DOHH2 (cell line): ENCODE results near the gene FBXL20.

ENCODE experiments used
- H3F3A ChIP-seq: fragments of 200-600 bp; sonication (generic), shearing (Covaris generic); 2 replicates; pipeline ENCODE4 v1.6.0; 2016; ENCODE audit warnings: antibody characterized with exemption, mild to moderate bottlenecking; ENCODE audit not compliant: control insufficient read depth, insufficient read depth
- H3K27ac ChIP-seq: fragments of 200-600 bp; sonication (generic); 2 replicates; pipeline ENCODE4 v1.5.1; 2014; ENCODE audit warnings: low read depth, mild to moderate bottlenecking, low read length, moderate library complexity
- H3K27me3 ChIP-seq: fragments of 200-600 bp; sonication (generic); 2 replicates; pipeline ENCODE4 v1.6.1; 2014; ENCODE audit warnings: mild to moderate bottlenecking, low read length, mixed read lengths; ENCODE audit not compliant: control insufficient read depth
- H3K36me3 ChIP-seq: fragments of 200-600 bp; sonication (generic); 2 replicates; pipeline ENCODE4 v1.6.1; 2014; ENCODE audit warnings: mild to moderate bottlenecking, low read length, moderate library complexity, mixed read lengths; ENCODE audit not compliant: control insufficient read depth
- H3K4me1 ChIP-seq: fragments of 200-600 bp; sonication (generic); 2 replicates; pipeline ENCODE4 v1.6.1; 2014; ENCODE audit warnings: mild to moderate bottlenecking, low read length, mixed read lengths; ENCODE audit not compliant: control insufficient read depth
- H3K4me2 ChIP-seq: fragments of 200-600 bp; sonication (generic); 2 replicates; pipeline ENCODE4 v1.6.0; 2014; ENCODE audit warnings: mild to moderate bottlenecking, low read length, moderate library complexity
- H3K4me3 ChIP-seq: fragments of 200-600 bp; sonication (generic); 2 replicates; pipeline ENCODE4 v1.5.1; 2014; ENCODE audit warnings: mild to moderate bottlenecking, low read length, mixed read lengths
- H3K79me2 ChIP-seq: fragments of 200-600 bp; sonication (generic); 2 replicates; pipeline ENCODE4 v1.6.1; 2014; ENCODE audit warnings: mild to moderate bottlenecking, low read length, mixed read lengths; ENCODE audit not compliant: control insufficient read depth
- H3K9me2 ChIP-seq: fragments of 200-600 bp; sonication (generic); replicated peaks from 2 replicates; pipeline ENCODE4 v1.6.1; 2014; ENCODE audit warnings: mild to moderate bottlenecking, low read length, mixed read lengths; ENCODE audit not compliant: control insufficient read depth
- H3K9me3 ChIP-seq: fragments of 200-600 bp; sonication (generic); 2 replicates; pipeline ENCODE4 v1.6.1; 2014; ENCODE audit warnings: antibody characterized with exemption, low read length, mixed read lengths; ENCODE audit not compliant: control insufficient read depth, insufficient read depth
- H4K20me1 ChIP-seq: fragments of 200-600 bp; sonication (generic); 2 replicates; pipeline ENCODE4 v1.6.0; 2014; ENCODE audit warnings: low read depth, mild to moderate bottlenecking, antibody characterized with exemption, low read length, moderate library complexity; ENCODE audit not compliant: control insufficient read depth, insufficient read depth
- CTCF ChIP-seq: fragments of 200-600 bp; sonication (generic); IDR thresholded peaks from one replicate; pipeline ENCODE4 v1.5.1; 2014; ENCODE audit warnings: antibody characterized with exemption, mild to moderate bottlenecking, low read depth, low read length; ENCODE audit not compliant: poor library complexity, severe bottlenecking
- EZH2phosphoT487 ChIP-seq: fragments of 200-600 bp; sonication (generic); IDR thresholded peaks from 2 replicates; pipeline ENCODE4 v1.6.1; 2017; ENCODE audit warnings: borderline replicate concordance, mild to moderate bottlenecking, antibody characterized with exemption, low read length, moderate library complexity, mixed read lengths

FBXL20 gene

GRCh38 chr17:39325528-39326240 is 75.7 kb downstream of the FBXL20 start:
- no peaks in the 10 kb centered on the region for H3F3A ChIP-seq
- H3K79me2 ChIP-seq: no peaks in the 10 kb centered on the region
- no peaks in the 10 kb centered on the region for H4K20me1 ChIP-seq
- H3K9me3 ChIP-seq: no peaks in the 10 kb centered on the region
- H3K27me3 ChIP-seq: no peaks in the 10 kb centered on the region
- no peak overlapping the region for H3K4me3 ChIP-seq
- no peak for TF ChIP-seq CTCF
- no peak for TF ChIP-seq EZH2phosphoT487
- H3K9me2 ChIP-seq: no peaks in the 10 kb centered on the region
- no peak overlapping the region for H3K4me2 ChIP-seq
- H3K27ac ChIP-seq: no peak overlapping the region
- H3K36me3 ChIP-seq: no peaks in the 10 kb centered on the region
- peaks cover 9% of the 10 kb centered on the region for H3K4me1 ChIP-seq

GRCh38 chr17:39318636-39319035 is 82.8 kb downstream of the FBXL20 start:
- Histone ChIP-seq H3K27me3 (no peaks in the 10 kb centered on the region), H3K27ac (no peak overlapping the region), H3K4me1 (peaks cover 5% of the 10 kb centered on the region; the same call in 1 of the 2 replicates), H3F3A (no peaks in the 10 kb centered on the region), H3K9me3 (no peaks in the 10 kb centered on the region), H3K9me2 (no peaks in the 10 kb centered on the region), H3K4me3 (no peak overlapping the region), H3K4me2 (no peak overlapping the region), H3K36me3 (no peaks in the 10 kb centered on the region), H4K20me1 (no peaks in the 10 kb centered on the region), H3K79me2 (no peaks in the 10 kb centered on the region)
- TF ChIP-seq EZH2phosphoT487 (no peak), CTCF (no peak)

- Histone ChIP-seq H3K4me3 (peak overlapping the region; percentile 34), H3K9me2 (no peaks in the 10 kb centered on the region), H3F3A (no peaks in the 10 kb centered on the region; the same call in 1 of the 2 replicates), H3K27ac (no peak overlapping the region; the same call in 1 of the 2 replicates), H3K4me2 (peak overlapping the region; percentile 52), H3K36me3 (no peaks in the 10 kb centered on the region), H3K79me2 (no peaks in the 10 kb centered on the region), H3K9me3 (no peaks in the 10 kb centered on the region), H4K20me1 (no peaks in the 10 kb centered on the region), H3K4me1 (peaks cover 19% of the 10 kb centered on the region), H3K27me3 (no peaks in the 10 kb centered on the region)
- TF ChIP-seq EZH2phosphoT487: no peak
- no peak for TF ChIP-seq CTCF
These were observed 94.8 kb downstream of the FBXL20 start for GRCh38 chr17:39306509-39307212.
